Measurements from ENCODE around the gene RNF115.
"Not testable (repeated sequence)": the region's sequence is repeated elsewhere in the genome, so short reads cannot be mapped to it uniquely, and the experiment has no call there.

The RNF115 gene

DNA sequence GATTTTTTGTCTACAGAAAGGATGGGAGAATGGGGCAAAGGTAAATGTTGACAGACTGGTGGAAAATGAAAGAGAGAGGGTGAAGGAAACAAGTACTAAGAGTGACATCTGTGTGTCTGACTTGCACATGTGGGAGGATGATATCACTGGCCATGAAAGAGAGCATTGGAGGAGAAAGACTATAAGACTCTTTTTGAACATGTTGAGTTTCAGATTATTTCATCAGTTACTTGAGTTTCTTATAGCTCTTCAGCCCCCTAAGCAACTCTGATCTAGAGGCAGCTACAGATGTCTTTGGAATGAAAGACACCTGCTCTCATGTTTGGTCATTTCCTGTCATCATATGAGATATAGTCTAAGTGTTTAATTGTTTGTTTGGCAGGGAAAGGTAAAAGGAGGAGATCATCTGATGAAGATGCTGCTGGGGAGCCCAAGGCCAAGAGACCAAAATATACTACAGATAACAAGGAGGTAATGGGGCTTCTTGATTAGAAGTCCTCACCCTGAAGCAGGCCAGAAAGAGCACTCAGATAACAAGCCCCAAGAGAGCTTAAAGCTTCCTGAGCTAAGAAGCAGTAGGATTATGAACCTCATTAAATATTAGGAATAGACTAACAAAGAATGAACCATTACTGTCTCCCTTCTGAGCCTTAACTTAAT lies 4.6 kb upstream of the RNF115 start:
- in situ Hi-C loops (cut with MboI; ENCODE audit: low sequenced_read_pairs), result no loop called here

DNA sequence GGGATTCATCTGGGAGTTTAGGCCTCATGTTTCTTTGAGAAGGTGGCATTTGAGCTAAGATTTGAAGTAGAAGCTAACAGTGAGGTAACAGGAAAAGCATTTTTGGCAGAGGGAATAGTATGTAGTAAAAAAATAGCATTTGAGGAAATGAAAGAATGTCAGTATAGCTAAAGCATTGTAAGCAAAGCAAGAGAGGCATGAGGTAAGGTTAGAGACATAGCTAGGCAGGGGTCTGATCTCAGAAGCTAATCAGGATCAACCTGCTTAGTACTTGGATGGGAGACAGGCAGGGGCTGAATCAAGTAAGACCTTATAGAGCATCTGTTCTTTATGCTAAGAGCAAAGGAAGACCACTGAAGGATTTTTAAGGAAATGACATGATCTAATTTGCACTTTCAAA lies 4.1 kb upstream of the RNF115 start:
- in situ Hi-C loops (cut with MboI; ENCODE audit: low sequenced_read_pairs), result no loop called here

DNA sequence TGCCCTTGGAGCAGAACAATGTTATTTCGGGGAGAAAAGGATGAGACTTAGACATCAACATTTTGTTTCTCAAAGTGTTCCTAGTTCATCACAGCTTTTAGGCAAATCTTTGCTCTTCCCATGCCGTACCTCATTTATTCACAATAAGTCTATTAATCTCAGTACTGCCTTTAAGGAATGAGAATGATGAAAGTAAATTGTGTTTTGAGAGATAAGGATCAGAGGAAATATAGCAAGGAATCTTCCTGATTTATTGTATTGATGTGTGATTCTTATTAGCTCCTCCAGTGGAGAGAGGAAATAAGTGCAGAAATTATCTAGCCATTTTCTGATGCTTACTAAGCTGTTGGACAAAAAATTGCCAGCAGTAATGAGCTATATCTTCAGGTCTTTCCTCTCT lies 2.1 kb upstream of the RNF115 start:
- in situ Hi-C loops (cut with MboI; ENCODE audit: low sequenced_read_pairs), result no loop called here

DNA sequence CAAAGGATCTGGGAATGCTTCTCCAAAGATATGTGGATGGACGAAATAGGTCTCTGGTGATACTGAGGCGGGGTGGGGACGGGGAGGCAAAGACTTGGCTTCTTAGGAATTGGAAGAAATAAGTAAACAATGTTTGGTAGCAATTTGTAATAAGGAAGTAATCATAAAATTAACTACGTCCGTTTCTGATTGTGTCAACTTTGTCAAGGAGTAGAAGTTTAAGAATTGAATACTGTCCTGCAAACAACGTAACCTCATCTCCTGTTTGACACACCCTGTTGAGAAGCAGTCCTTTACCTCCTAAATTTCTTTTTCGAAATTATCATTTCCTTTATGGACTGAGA lies 576 bp upstream of the RNF115 start:
- in situ Hi-C loops (cut with MboI; ENCODE audit: low sequenced_read_pairs), result no loop called here

DNA sequence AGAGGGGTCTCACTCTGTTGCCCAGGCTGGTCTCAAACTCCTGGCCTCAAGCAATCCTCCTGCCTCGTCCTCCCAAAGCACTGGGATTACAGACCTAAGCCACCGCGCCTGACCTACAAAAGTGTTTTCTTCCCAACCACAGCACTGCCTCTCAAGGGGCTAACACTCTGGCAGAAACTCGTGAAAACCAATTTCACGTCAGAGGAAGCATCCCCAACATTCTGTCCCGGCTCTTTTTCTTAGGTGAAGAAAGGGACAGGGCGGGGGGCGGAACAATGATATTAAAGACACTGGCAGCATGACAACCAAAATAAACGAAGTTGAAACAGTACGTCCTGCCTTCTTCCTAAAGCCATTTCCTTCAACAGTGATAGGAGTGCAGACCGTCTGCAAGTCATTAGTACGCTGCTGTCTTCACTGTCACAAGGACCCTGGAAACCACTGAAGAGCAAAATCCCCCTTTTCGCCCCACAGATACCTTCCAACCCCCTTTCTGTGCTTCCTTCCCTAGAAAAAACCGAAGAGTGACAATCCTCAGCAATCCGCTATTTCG lies 1.0 kb downstream of the RNF115 start:
- in situ Hi-C loops (cut with MboI; ENCODE audit: low sequenced_read_pairs), result not testable (repeated sequence)

DNA sequence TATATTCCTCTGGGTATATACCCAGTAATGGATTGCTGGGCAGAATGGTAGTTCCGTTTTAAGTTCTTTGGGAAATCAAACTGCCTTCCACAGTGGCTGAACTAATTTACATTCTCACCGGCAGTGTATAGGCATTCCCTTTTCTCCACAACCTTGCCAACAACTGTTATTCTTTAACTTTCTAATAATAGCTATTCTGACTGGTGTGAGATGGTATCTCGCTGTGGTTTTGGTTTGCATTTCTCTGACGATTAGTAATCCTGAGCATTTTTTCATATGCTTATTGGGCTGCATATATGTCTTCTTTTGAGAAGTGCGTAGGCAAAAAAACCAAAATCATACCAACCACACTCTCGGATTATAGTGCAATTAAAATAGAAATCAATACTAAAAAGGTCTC lies 5.8 kb downstream of the RNF115 start:
- in situ Hi-C loops (cut with MboI; ENCODE audit: low sequenced_read_pairs), result not testable (repeated sequence)

DNA sequence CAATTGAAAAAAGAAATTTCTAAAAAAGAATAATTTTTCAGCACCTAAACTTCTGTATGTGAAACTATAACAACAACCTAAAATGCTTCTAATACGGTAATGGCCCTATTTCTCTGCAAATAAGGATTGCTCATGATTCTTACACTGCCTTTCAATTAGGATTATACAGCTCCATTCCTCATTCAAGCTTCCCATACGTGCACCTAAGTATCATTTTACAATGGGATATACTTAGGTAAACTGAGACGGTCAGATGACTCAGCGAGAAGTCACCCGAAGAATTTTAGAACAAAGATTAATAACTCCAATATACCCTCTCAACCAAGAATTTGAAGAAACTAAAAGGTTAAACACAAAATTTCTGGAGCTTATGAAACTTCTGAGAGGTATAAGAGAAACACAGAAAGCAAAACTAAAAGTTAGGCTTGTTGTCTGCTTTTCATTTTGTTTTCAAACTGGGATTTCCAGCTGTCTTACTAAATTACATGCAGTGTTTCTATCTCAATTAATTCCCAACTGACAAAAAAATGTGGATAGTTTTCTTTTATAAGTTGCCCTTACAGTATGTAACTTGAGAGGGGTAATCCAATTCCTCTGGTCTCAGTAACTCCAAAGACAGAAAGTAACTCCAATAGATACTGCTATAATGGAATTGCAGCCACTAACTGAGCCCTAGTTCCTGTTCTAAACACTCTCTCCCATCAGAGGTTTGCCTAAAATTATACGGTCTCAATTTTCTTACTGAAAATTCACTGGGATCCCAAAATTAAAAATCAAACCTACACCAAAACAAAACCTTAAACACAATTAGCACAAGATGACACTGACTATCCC lies 10.7 kb downstream of the RNF115 start:
- in situ Hi-C loops (cut with MboI; ENCODE audit: low sequenced_read_pairs), result not testable (repeated sequence)

DNA sequence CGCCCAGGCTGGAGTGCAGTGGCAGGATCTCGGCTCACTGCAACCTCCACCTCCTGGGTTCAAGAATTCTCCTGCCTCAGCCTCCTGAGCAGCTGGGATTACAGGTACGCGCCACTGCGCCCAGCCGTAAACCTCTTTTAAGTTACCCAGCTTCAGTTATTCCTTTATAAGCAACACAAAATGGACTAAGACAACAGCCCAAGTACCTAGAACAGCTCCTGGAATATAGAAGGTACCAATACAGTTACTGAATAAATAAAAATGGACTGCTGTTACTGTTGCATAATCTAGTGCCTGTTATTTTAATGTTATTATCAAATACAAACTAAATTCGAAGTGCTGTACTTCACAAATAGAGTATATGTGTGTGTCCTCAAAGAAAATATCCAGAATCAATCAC lies 17.1 kb downstream of the RNF115 start:
- in situ Hi-C loops (cut with MboI; ENCODE audit: low sequenced_read_pairs), result no loop called here

DNA sequence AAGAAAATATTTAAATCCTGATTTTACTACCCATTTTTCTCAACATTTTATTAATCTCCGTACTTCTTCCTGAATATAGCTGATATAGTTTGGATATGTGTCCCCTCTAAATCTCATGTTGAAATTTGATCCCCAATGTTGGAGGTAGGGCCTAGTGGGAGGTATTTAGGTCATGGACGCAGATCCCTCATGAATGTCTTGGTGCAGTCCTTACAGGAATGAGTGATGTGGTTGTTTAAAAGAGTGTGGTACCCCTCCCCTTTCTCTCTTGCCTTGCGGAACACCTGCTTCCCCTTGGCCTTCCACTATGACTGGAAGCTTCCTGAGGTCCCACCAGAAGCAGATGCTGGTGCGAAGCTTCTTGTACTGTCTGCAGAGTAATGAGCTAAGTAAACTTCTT lies 17.5 kb downstream of the RNF115 start:
- in situ Hi-C loops (cut with MboI; ENCODE audit: low sequenced_read_pairs), result no loop called here

DNA sequence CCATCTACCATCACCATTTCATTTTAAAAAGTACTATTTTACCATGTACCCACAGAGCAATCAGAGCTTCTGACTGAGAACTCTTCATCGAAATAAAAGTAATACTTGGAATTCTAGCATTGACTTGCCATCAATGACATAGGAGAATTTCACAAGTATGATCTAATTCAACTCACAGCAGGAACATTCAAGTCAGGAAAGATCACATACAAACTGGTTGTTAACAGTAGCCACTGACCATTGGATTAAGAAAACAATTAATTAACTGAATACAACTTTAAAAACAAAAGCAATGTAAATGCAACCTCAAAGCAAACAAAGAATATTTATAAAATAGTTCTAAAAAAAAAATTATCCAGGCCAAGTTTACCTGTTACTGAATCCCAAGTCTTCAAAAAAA lies 18.8 kb downstream of the RNF115 start:
- in situ Hi-C loops (cut with MboI; ENCODE audit: low sequenced_read_pairs), result no loop called here

DNA sequence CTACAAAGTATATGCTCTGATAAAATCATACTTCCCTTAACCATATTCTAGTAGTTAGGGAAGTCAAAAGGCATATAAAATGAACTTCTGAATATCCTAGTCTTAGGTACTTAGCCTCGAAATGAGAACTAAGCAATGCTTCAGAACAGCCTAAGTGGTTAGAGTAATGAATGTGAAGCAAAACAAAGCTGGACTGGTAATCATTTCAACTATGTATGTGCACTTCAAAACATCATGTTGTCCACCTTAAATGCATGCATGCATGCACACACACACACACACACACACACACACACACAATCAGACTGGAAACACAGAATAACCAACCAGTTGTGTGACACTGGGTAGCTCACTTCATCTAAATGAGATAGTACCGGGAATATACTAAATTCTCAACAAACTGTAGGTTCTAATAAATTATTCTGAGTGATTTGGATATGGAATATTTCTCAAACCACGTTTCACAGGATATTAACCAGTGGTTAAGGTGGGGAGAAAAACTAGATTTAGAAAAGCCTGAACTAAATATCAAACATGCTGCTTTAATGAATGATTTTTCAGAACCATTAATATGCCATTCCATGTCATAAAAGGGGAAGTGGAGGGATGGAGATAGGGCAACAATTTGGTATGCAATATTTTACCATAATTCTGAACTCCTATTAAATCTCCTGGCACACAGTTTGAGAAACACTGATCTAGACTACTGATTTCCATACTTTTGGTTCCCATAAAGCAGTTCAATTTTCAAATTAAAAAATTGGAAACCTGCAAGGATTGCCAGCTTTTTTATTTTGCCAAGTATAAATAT lies 19.5 kb downstream of the RNF115 start:
- in situ Hi-C loops (cut with MboI; ENCODE audit: low sequenced_read_pairs), result no loop called here

DNA sequence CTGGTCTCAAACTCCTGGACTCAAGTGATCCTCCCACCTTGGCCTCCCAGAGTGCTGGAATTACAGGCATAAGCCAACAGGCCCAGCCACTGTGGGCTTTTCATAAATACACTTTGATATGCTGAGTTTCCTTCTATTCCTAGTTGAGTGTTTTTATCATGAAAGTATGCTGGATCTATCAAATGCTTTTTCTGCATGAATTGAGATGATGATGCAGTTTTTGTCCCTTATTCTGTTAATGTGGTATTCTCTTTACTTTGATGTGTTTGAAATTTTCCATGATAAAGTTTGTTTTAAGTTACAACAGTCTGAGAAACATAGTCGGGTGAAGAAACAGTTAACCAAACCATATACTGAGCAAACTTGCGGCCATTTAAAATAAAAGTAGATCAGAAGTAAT lies 24.1 kb downstream of the RNF115 start:
- in situ Hi-C loops (cut with MboI; ENCODE audit: low sequenced_read_pairs), result no loop called here

DNA sequence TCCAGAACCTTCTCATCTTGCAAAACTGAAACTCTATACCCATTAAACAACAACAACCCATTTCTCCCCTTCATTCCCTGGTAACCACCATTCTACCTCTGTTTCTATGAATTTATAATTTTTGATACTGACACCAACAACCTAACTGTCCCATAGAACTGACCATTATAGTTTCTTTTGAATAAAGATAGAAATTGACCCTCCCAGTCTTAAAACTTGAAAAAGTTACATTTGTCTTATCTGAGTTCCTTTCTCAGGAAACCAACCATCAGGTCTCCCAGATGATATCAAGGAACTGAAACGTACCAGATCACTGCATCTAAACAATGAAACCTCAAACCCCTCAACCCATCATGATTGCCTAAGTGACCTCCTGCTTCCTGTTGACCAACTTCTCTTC lies 27.1 kb downstream of the RNF115 start:
- in situ Hi-C loops (cut with MboI; ENCODE audit: low sequenced_read_pairs), result no loop called here

DNA sequence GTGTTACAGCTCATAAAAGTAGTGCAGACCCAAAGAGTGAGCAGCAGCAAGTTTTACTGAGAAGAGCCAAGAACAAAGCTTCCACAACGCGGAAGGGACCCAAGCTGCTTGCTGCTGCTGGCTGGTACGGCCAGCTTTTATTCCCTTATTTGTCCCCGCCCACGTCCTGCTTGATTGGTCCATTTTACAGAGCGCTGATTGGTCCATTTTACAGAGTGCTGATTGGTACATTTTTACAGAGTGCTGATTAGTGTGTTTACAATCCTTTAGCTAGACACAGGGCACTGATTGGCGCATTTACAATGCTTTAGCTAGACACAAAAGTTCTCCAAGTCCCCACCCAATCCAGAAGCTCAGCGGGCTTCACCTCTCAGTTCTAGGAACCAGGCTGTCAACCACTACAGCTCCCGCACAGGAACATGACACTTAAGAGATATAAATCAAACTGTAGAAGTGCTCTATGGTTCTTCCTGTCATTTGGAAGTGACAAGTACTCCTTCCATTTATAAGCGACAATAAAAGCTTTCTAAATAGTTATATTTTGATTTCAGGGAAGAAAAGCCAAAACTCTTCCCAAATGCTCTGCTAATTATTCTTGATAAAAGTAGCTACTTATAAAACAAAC lies 28.5 kb downstream of the RNF115 start:
- in situ Hi-C loops (cut with MboI; ENCODE audit: low sequenced_read_pairs), result no loop called here

DNA sequence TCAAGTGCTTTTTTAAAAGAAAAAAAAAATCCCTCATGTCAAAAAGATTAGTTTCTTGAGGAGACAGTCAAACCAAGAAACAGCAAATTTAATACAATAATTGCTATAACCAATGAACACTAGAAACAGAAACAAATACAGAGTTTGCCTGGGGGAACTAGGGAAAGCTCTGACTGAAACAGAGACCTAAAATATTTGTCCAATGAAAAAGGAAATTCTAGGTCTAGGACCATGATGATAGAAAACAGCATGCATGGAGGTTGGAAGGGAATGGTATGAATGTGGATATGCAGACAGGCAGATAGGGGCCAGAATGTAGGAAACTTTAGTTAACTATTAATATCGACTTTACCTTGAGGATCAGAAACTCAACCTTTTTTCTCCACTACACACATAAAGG lies 31.4 kb downstream of the RNF115 start:
- in situ Hi-C loops (cut with MboI; ENCODE audit: low sequenced_read_pairs), result no loop called here

DNA sequence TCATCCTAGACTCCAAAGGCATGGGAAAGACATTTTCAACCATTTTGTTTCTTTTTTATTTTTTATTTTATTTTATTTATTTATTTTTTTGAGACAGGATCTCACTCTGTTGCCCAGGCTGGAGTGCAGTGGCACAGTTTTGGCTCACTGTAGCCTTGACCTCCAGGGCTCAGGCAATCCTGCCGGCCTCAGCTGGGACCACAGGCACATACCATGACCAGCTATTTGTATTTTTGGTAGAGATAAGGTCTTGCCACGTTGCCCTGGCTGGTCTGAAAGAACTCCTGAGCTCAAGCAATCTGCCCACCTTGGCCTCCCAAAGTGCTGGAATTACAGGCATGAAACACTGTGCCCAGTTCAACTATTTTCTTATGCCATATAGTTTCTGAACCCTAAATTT lies 32.0 kb downstream of the RNF115 start:
- in situ Hi-C loops (cut with MboI; ENCODE audit: low sequenced_read_pairs), result not testable (repeated sequence)

DNA sequence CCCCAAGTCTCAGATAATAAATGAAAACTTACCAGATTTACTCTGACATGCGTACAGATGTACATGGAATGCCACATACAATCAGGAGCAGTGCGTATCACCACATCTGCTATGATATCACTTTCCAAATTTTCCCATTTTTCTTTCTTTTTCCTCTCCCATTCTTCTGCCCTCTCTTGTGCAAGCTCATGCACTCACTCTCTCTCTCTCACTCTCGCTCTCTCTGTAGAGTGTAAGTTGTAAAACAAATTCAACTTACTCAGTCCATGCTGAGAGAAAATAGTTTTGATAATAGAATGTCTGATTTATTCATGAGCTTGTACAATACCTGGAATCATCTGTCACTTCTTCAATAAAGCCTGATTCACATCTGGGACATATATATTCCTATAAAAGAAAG lies 35.3 kb downstream of the RNF115 start:
- in situ Hi-C loops (cut with MboI; ENCODE audit: low sequenced_read_pairs), result no loop called here

DNA sequence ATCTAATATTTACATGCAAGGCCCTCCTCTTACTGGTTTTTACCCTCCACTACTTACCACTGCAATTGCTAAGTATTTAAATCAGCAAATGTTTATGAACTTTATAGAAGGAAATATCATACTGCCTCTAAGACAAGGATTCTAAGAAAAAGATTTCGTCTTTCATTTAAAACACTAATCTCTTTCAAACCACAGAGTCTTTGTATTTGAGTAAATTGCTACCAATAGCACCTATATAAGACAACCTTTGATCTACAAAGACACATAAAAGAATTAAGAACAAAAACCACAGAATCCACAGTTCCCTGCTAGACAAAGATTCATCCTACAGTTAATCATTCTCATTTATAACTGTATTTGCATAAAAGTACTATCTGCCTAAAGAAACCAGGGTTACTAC lies 37.6 kb downstream of the RNF115 start:
- in situ Hi-C loops (cut with MboI; ENCODE audit: low sequenced_read_pairs), result no loop called here

DNA sequence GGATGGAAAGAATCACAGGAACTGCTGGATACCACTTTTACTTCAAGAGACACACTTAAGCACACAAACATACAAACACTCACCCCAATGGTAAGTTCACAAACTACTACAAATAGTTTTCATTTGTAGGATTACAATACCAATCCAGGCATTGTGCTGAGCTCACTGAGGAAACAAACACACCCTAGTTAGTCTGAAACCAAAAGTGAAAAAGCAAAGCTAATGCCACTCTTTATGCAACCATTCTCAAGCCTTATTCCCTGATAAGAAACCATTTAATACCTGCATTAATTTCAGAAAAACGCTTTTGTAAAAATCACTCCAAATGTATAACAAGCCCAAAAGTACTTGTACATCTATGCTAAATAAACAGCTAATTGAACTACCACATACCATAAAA lies 38.3 kb downstream of the RNF115 start:
- in situ Hi-C loops (cut with MboI; ENCODE audit: low sequenced_read_pairs), result no loop called here

DNA sequence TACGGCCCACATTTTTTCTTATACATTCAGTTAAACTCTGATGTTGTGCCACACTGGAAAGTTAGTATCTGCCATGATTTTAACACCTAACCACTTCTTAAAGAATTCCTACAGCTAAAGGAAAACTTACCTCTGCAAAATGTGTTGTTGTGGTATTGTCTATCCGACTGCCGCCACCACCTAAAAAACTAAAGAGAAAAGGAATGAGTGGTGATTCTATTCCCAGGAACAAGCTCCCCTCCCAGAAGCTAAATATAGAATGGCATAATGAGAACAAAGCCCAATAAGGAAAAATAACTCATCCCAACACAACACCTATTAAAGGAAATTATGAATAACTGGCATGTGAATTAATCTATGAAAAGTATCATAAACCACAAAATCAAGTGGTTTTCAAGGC lies 39.5 kb downstream of the RNF115 start:
- in situ Hi-C loops (cut with MboI; ENCODE audit: low sequenced_read_pairs), result no loop called here

Measured in HL-60/S4 treated with retinoic acid at 250 ng/mL for 4 days and 3 days (cell line).